CD4-positive, alpha-beta T cell treated with Interleukin-1 beta for 1 hour (primary cell): Measurements from ENCODE around the gene RYR2.
"Not testable (repeated sequence)": the region's sequence is repeated elsewhere in the genome, so short reads cannot be mapped to it uniquely, and the experiment has no call there.

Experiments
- DNase-seq, 2 donors: peaks; one replicate each; pipeline ENCODE4 v3.0.0-alpha.2; 2020 to 2022

The RYR2 gene

DNA sequence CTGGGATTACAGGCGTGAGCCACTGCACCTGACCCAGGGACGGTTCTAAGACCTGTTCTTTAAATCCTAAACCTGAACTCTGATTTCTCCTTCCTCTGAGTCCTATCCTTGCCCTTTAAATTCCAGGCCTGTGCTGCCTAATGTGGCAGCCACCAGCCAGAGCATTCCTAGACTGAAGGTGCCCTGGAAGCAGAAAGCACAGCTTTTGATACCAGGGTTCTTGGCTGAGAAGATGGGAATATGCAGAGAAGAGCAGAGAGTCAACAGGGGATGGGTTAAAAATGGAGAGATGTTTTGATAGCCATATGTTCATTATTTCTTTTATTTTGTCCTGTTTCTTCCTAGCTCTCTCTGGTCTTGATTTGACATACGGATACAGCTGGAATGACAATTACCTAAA, 49.7 kb downstream of the RYR2 start:
- DNase-seq, result no peak

GRCh38 chr1:237093691-237094090, 51.7 kb downstream of the RYR2 start:
- DNase-seq, result no peak

DNA sequence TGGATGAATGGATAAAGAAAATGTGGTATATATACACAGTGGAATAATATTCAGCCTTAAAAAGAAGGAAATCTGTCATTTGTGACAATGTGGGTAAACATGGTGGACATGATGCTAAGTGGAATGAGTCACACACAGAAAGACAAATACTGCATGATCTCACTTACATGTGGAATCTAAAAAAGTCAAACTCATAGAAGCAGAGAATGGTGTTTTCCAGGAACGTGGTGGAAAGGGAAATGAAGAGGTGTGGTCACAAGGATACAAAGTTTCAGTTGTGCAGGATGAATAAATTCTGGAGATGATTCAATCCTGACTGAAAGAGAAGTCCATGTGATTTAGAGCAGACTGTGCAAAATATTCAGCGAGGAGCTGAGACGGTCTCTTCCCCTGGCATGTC, 56.6 kb downstream of the RYR2 start:
- DNase-seq, result no peak

- DNase-seq, result no peak
Observed at GRCh38 chr1:237103021-237103420, 61.0 kb downstream of the RYR2 start.

GRCh38 chr1:237104096-237104495, 62.1 kb downstream of the RYR2 start:
- no peak for DNase-seq

DNA sequence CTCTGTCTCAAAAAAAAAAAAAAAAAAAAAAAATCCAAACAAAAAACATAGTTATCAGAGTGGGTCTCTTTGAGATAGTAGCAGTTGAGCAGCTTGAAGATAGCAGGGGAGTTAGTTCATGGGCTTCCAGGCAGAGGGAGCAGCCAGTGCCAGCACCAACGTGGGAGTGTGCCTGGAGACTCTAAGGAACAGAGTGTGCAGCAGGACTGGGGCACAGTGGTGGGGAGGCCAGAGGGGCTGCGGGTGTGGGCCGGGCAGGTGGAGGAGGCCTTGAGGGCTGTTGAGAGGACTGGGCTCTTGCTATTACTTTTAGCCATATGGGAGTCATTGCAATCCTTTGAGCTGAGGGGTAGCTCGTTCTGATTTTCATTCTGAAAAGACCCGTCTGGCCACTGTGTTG, 63.8 kb downstream of the RYR2 start:
- DNase-seq, result no peak

DNA sequence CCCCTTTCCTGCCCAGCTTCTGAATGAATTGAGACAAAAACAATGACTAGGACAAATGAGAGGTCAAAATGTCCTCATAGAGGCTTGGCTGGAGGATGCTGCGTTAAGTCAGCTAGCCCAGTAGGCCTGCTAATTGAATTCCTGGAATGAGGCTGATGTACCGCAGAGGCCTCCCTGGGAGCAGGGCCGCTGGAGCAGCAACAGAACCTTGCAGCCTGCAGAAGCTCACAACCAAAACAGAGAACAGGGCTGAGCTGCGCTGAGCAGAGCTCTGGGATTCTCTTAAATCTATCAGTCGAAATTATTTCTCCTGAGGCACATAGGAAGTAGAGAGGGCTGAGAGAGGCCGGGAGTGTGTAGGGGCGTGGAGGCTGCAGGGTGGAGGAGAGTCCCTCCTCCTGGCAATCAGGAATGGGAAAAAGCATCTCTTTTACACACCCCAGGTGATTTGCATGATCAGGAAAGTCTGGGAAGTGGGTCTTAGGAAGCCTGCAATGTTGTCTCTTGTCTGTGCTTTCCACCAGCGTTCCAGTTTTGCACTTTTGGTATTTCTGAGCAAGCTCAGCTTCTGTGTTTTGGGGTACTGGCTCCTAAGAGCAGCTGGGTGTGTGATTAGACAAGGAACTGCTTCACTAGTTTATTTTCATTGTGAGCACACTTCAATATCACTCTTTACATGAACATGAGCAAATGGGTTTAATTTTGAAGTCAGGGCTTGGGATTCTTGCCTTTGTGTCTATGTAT, 66.5 kb downstream of the RYR2 start:
- DNase-seq, result no peak

GRCh38 chr1:237111807-237112206, 69.8 kb downstream of the RYR2 start:
- no peak for DNase-seq

DNA sequence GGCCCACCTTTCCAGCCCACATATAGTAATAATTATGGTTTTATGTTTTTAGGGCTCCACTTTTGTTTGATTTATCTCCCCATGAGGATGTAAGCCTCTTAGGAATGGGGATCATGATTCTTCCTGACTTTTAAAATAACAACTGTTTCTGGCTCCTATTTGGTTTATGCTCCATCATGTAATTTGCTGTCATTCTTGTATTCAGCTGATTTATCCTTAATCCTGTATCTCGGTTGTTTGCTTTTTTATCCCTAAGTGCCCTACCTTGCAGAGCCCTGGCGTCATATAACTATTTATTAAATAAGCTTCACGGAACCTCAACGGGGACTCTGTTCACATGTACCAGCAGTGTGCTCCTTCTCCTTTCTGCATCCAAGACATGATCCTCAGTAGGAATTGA, 70.7 kb downstream of the RYR2 start:
- DNase-seq, result no peak

GRCh38 chr1:237115035-237115434, 73.1 kb downstream of the RYR2 start:
- no peak for DNase-seq

DNA sequence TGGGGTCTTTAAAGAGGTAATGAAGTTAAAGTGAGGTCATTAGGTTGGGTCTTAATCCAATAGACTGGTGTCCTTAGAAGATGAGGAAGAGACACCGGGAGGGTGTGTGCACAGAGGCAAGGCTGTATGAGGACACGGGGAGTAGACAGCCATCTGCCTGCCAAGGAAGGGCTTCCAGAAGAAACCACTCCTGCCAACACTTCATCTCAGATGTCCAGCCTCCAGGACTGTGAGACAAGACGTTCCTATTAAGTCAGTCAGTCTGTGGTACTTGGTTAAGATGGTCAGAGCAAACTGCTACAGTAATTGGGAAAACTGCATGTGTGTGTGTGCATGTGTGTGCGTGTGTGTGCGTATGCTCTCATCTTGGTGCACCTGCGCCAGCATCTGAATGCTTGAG, 77.1 kb downstream of the RYR2 start:
- DNase-seq, result no peak

DNA sequence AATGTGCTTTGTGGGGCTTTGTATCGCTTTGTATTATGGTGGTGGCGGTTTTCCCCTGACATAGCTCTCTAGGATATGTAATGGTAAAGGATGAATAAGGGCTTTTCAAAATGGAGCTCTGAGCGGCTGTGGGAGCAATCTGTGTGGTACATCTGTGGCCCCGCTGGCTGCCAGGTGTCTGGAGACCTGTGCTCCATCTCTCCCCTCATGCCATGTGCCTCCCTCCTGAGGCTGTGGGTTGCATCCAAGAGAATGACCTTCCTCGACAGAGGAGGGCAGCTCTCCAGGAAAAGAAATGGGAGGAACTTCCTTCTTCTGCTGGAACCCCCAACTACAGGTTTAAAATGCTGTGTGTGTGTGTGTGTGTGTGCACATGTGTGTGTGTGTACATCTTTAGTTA, 78.7 kb downstream of the RYR2 start:
- no peak for DNase-seq

- DNase-seq, result no peak
Observed at GRCh38 chr1:237124856-237125462, 83.0 kb downstream of the RYR2 start.

GRCh38 chr1:237126180-237126579, 84.2 kb downstream of the RYR2 start:
- no peak for DNase-seq

DNA sequence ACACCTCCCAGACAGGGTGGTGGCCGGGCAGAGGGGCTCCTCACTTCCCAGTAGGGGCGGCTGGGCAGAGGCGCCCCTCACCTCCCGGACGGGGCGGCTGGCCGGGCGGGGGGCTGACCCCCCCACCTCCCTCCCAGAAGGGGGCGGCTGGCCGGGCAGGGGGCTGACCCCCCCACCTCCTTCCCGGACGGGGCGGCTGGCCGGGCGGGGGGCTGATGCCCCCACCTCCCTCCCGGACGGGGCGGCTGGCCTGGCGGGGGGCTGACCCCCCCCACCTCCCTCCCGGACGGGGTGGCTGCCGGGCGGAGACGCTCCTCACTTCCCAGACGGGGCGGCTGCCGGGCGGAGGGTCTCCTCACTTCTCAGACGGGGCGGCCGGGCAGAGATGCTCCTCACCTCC, 85.3 kb downstream of the RYR2 start:
- DNase-seq, result not testable (repeated sequence)

DNA sequence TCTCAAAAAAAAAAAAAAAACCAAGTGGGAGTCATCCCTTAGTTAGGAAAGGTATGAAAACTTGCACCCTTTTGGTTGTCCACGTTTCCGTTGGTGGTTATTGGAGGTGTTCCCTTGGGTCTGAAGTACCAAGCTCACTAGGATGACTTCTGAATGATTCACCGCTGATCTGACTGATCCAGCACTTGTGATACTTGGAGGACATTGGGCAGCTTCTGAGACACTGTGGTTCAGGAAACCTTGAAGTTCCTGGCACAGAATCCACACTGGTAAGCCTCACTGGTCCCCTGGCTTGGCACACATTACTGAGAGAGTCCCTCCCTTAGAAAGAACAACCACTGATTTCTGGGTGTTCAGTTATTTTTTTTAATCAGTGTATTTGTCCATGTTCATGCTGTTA, 91.9 kb downstream of the RYR2 start:
- no peak for DNase-seq

- DNase-seq, result no peak
Observed at GRCh38 chr1:237134929-237135328, 92.9 kb downstream of the RYR2 start.

DNA sequence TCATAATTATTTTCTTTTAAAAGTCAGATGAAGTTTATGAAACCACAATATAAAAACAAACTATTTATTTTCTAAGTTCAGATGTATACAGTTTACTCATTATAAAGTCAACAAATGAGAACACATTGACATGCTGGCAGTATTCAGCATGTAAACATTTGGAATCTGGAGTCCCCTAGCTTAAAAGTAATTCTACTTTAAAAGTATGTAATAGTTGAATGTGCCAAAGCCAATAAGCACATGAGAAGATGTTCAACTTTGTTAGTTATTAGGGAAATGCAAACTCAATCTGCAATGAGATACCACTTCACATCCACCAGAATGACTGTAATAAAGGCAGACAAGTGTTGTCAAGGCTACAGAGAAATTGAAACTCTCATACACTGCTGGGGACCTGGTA, 96.6 kb downstream of the RYR2 start:
- DNase-seq, result no peak

GRCh38 chr1:237139732-237140131, 97.7 kb downstream of the RYR2 start:
- no peak for DNase-seq

DNA sequence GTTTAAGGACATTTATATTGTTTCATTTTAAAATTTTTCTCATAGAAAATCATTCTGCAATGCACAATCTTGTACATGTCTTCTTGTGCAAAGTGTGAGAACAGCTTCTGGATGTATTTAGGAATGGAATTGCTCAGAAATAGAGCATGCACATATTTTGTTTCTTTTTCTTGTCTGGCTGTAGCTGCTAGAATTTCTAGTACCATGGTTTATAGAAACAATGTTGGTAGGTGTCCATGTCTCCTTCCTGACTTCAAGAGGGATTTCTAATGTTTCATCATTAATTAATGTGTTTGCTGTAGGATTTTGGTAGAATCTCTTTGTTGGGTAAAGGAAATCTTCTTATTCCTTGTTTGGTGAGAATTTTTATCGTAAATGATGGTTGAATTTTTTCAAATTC, 99.0 kb downstream of the RYR2 start:
- no peak for DNase-seq

DNA sequence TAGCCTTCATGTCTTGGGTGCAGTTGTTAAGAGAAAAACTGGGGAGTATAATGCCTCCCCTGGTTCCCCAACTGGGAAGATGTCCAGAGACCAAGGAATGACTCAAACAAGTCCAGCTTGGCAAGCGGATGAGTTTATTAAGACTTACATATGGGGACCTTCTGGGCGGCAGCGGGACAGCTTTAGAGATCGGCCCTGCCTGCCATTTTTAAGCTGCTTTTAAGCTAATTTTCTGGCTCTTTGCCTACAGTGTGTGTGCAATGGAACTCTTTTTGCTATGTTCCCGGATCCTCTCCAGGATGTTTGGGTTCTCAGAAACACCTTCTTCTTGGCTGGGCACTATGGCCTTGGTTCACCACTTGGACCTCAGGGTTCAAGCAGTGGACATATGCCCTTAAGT, 99.5 kb downstream of the RYR2 start:
- no peak for DNase-seq

DNA sequence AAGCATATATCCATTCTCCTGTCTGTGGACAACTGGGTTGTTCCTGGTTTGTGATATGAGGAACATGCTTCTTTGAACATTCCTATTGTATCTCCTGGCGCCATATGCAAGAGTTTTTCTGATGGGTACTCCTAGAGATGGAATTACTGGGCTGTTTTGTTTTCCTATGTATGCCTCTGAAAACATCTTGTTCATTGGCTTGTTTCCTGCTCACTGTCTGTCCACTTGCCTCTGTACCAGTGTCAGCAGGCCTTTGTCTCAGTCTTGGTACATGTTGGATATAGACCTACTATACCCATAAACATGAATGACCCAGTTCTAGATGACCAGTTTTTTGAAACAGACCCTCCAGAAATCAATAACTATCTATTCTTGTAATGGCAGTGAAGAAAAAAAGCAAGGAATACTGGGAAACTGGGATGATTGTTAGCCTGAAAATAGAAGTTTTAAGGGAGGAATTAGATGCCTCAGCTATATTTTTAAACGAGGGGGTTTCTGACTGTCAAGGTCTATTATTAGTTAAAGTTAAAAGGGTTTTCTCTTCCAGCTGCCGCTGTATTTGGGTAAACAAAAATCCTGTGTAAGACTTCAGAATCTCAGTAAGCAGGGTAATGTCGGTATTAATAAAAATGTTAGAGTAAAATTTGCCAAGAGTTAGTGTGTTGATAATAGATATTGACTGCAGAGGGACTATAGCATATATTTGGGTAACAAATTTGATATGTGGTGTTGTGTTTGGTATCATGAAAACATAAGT, 103.6 kb downstream of the RYR2 start:
- no peak for DNase-seq

DNA sequence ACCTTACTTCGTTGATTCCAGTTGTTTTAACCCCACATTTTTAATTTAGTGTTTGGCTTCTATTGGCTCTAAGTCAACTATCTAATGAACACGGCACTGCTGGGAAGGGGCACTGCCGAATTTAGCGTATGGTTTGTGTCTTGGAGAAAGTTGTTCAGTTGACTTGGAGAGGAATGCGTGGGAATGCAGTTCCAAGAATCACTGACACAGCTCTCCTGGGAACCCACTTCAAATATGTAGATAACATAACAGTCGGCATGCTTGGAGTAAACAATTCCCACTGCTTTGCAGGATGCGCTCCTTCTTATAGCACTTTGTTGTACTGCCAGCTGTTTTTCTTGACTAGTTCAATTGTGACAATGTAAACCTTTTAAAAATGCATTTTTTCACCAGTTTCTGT, 104.3 kb downstream of the RYR2 start:
- DNase-seq, result no peak

GRCh38 chr1:237149857-237150256, 107.9 kb downstream of the RYR2 start:
- no peak for DNase-seq
